Measurements from ENCODE around the gene KIF6. TPM values are rescaled to one million over a fixed set of nuclear protein-coding genes. Genes with fewer than 3 reads are reported as not detected.

Gene KIF6
- polyA plus RNA-seq, 3 donors = not detected

GRCh38 chr6:39516471-39516870, 208.7 kb downstream of the KIF6 start:
- no peaks in the 10 kb centered on the region for H3K4me1 Mint-ChIP-seq
- Histone ChIP-seq H3K9ac (ENCODE audit: insufficient read depth, low read length, poor library complexity, severe bottlenecking) (no peak overlapping the region), H2AFZ (ENCODE audit: insufficient read depth, low read depth, low read length, poor library complexity, severe bottlenecking) (no peak overlapping the region), H3K27me3 (ENCODE audit: control insufficient read depth in 2 of 2, insufficient read depth in 2 of 2, low read length in 2 of 2) (peaks cover 0 to 2% of the 10 kb centered on the region in 2 donors), H4K20me1 (ENCODE audit: insufficient read depth, low read length) (no peaks in the 10 kb centered on the region), H3K36me3 (replicated peaks in 1 of 2; ENCODE audit: control insufficient read depth in 1 of 2, insufficient read depth in 2 of 2, low read length in 2 of 2) (no peaks in the 10 kb centered on the region), H3K27ac (ENCODE audit: low read depth in 1 of 2, low read length in 2 of 2) (no peak overlapping the region), H3K4me1 (ENCODE audit: control insufficient read depth in 1 of 2, insufficient read depth in 2 of 2, low read length in 2 of 2) (no peaks in the 10 kb centered on the region), H3K4me2 (replicated peaks; ENCODE audit: extremely low read depth, low read length, poor library complexity, severe bottlenecking) (no peak overlapping the region), H3K79me2 (ENCODE audit: insufficient read depth, low read length) (no peaks in the 10 kb centered on the region), H3K9me3 (replicated peaks in 1 of 2; ENCODE audit: control insufficient read depth in 1 of 2, insufficient read depth in 1 of 2, low read length in 2 of 2) (no peaks in the 10 kb centered on the region), H3K4me3 (replicated peaks in 1 of 3; ENCODE audit: low read depth in 2 of 3, low read length in 3 of 3) (no peak overlapping the region)
- no peak overlapping the region for H3K27ac Mint-ChIP-seq
- TF ChIP-seq, protein P1, sequence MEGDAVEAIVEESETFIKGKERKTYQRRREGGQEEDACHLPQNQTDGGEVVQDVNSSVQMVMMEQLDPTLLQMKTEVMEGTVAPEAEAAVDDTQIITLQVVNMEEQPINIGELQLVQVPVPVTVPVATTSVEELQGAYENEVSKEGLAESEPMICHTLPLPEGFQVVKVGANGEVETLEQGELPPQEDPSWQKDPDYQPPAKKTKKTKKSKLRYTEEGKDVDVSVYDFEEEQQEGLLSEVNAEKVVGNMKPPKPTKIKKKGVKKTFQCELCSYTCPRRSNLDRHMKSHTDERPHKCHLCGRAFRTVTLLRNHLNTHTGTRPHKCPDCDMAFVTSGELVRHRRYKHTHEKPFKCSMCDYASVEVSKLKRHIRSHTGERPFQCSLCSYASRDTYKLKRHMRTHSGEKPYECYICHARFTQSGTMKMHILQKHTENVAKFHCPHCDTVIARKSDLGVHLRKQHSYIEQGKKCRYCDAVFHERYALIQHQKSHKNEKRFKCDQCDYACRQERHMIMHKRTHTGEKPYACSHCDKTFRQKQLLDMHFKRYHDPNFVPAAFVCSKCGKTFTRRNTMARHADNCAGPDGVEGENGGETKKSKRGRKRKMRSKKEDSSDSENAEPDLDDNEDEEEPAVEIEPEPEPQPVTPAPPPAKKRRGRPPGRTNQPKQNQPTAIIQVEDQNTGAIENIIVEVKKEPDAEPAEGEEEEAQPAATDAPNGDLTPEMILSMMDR (IDR thresholded peaks at IDR 0.05) = no peak
- peaks cover 1 to 3% (median 2%) of the 10 kb centered on the region in 3 donors for H3K27me3 Mint-ChIP-seq (ENCODE audit: low read depth in 3 of 3)
- peaks cover 0 to 2% (median 0%) of the 10 kb centered on the region in 7 donors for H3K9me3 Mint-ChIP-seq
- no peak for DNase-seq
- intact Hi-C loops (cut with micrococcal nuclease) = no loop called here
- no peak overlapping the region for H3K4me3 Mint-ChIP-seq
- H3K36me3 Mint-ChIP-seq = no peaks in the 10 kb centered on the region

DNA sequence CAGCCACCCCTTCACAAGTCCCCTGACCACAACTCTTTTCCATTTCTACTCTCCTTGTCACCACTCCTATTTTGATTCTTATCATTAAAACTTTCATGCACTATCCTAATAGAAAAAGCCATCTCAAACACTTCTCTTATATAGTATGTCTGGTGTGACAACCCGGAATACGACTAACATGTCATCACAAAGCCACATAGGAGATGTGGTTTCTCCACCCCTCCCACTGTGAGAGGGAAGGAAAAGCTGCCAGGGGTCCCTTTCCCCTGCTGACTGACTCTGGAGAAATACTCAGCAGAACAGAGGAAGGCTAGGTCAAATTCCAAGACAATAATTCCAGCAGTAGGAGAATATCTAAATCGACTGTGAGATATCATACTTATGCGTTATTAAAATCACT, 209.7 kb downstream of the KIF6 start:
- H3K4me1 ChIP-seq (ENCODE audit: control insufficient read depth in 1 of 2, insufficient read depth in 2 of 2, low read length in 2 of 2) = no peaks in the 10 kb centered on the region
- H4K20me1 ChIP-seq (ENCODE audit: insufficient read depth, low read length) = no peaks in the 10 kb centered on the region
- no peaks in the 10 kb centered on the region for H3K36me3 Mint-ChIP-seq
- no peak overlapping the region for H3K4me3 ChIP-seq (replicated peaks in 1 of 3; ENCODE audit: low read depth in 2 of 3, low read length in 3 of 3)
- no peak overlapping the region for H3K4me3 Mint-ChIP-seq
- intact Hi-C loops (cut with micrococcal nuclease) = no loop called here
- no peak overlapping the region for H3K9ac ChIP-seq (ENCODE audit: insufficient read depth, low read length, poor library complexity, severe bottlenecking)
- H3K4me1 Mint-ChIP-seq = no peaks in the 10 kb centered on the region
- H3K27ac ChIP-seq (ENCODE audit: low read depth in 1 of 2, low read length in 2 of 2) = no peak overlapping the region
- H3K4me2 ChIP-seq (replicated peaks; ENCODE audit: extremely low read depth, low read length, poor library complexity, severe bottlenecking) = no peak overlapping the region
- no peak for DNase-seq
- H3K27me3 ChIP-seq (ENCODE audit: control insufficient read depth in 2 of 2, insufficient read depth in 2 of 2, low read length in 2 of 2) = peaks cover 0 to 2% of the 10 kb centered on the region in 2 donors
- H3K9me3 ChIP-seq (replicated peaks in 1 of 2; ENCODE audit: control insufficient read depth in 1 of 2, insufficient read depth in 1 of 2, low read length in 2 of 2) = no peaks in the 10 kb centered on the region
- H2AFZ ChIP-seq (ENCODE audit: insufficient read depth, low read depth, low read length, poor library complexity, severe bottlenecking) = no peak overlapping the region
- H3K79me2 ChIP-seq (ENCODE audit: insufficient read depth, low read length) = no peaks in the 10 kb centered on the region
- no peaks in the 10 kb centered on the region for H3K36me3 ChIP-seq (replicated peaks in 1 of 2; ENCODE audit: control insufficient read depth in 1 of 2, insufficient read depth in 2 of 2, low read length in 2 of 2)
- no peak overlapping the region for H3K27ac Mint-ChIP-seq
- WGBS (ENCODE audit: insufficient coverage) = no CpG with 5 or more reads among the region's 4 CpGs
- peaks cover 1 to 3% (median 2%) of the 10 kb centered on the region in 3 donors for H3K27me3 Mint-ChIP-seq (ENCODE audit: low read depth in 3 of 3)
- peaks cover 0 to 2% (median 0%) of the 10 kb centered on the region in 7 donors for H3K9me3 Mint-ChIP-seq
- TF ChIP-seq, protein P1 (IDR thresholded peaks at IDR 0.05) = no peak

All from CD14-positive monocyte (primary cell).